AG04450 (cell line): ENCODE results near the gene SYT8. TPM values are rescaled to one million over a fixed set of nuclear protein-coding genes. Genes with fewer than 3 reads are reported as not detected.

ENCODE experiments used
- CTCF ChIA-PET: fragments of 300-600, 350-600 bp; formaldehyde crosslinking; extraction: SDS; loops from one replicate; lab custom pipeline; 2022; ENCODE audit warnings: antibody characterized with exemption, inconsistent platforms; lab: Charles Lee
- POLR2A ChIA-PET: fragments of 350-600 bp; formaldehyde crosslinking; extraction: SDS; loops from one replicate; lab custom pipeline; 2021; ENCODE audit warnings: antibody characterized with exemption, inconsistent platforms; lab: Yijun Ruan, JAX
- DNase-seq: peaks from one replicate; pipeline ENCODE4 v3.0.0-alpha.2; 2011; ENCODE audit warnings: low read depth, low spot score
- H3K27ac ChIP-seq: one replicate; pipeline ENCODE4 v1.5.1; 2012; ENCODE audit warnings: low read depth, low read length, control low read depth
- H3K27me3 ChIP-seq: one replicate; pipeline ENCODE4 v1.6.0; 2012; ENCODE audit warnings: low read length; ENCODE audit not compliant: control insufficient read depth, insufficient read depth
- H3K4me3 ChIP-seq: 2 replicates; pipeline ENCODE4 v1.5.1; 2011; ENCODE audit warnings: mild to moderate bottlenecking, low read depth, low read length, control low read depth
- H3K9me3 ChIP-seq: 2 replicates; pipeline ENCODE4 v1.5.1; 2012; ENCODE audit warnings: low read length; ENCODE audit not compliant: control insufficient read depth, insufficient read depth
- CTCF ChIP-seq: IDR thresholded peaks from 2 replicates; pipeline ENCODE4 v1.5.1; 2011; ENCODE audit warnings: low read depth, low read length, control low read depth, inconsistent platforms
- polyA minus RNA-seq: library from RNA; depleted of rRNA, polyadenylated mRNA; stranded (reverse); fragments of >200 nt; gene quantifications from 2 replicates; pipeline ENCODE4 v1.2.3, GENCODE V29; 2011; rRNA and poly(A)+ RNA removed
- polyA plus RNA-seq: library from polyadenylated mRNA; depleted of rRNA; stranded (reverse); fragments of >200 nt; gene quantifications from 2 replicates; pipeline ENCODE4 v1.2.3, GENCODE V29; 2011; rRNA removed

Gene SYT8
- polyA plus RNA-seq (not detected in 2 replicates), polyA minus RNA-seq (not detected in 2 replicates)

DNA sequence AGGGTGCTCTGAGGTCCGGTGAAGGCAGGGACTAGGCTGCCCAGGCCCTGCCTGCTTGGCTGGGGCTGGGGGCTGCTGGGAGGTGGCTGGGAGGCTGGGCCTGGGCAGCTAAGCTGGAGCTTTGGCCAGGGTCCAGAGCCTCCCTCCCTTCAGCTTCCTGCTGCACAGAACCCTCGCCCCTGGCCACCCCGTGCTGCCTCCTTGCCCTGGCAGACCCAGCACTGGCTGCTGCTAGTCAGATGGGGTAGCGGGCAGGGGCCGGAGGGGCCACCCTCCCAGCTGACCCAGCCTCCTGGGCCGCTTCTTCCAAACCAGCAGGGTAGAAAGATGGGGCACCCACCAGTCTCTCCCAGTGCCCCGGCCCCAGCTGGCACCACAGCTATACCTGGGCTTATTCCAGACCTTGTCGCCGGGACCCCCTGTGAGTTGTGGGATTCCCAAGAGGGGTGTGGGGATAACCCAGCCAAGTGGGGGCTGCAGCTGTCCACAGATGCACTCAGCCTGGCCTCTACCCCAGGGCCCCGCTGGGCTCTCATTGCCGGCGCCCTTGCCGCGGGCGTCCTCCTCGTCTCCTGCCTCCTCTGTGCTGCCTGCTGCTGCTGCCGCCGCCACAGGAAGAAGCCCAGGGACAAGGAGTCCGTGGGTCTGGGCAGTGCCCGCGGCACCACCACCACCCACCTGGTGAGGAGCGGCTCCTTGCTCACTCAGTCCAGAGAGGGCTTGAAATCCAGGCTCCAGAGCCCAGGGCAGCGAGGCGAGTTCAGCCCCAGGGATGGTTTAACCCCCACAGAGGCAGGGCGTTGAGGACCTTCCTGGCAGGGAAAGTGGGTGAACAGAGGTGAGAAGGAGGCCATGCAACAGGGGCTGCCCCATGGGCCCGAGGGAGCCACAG is at the start of gene SYT8:
Gene SYT8, plus strand, starts transcription at position 212 of the 892 bp plus-strand sequence. Its CDS starts 116 bp downstream, at position 328.
- no peak within 1 kb of the TSS for H3K27ac ChIP-seq
- no peaks in the 10 kb centered on the region for H3K9me3 ChIP-seq
- DNase-seq, result no peak
- no peak for TF ChIP-seq CTCF
- peaks cover 11% of the 10 kb centered on the region for H3K27me3 ChIP-seq
- H3K4me3 ChIP-seq, result no peak within 1 kb of the TSS
- CTCF ChIA-PET, result interaction anchor here (0.8 to 6.1 kb wide), 8 partner anchors 114 to 322 kb away, joined by 3 to 300 read pairs (median 10); partner anchors contain the start of gene MRPL23
- POLR2A ChIA-PET, result no interaction called here

- H3K4me3 ChIP-seq, result no peak overlapping the region
- H3K9me3 ChIP-seq, result no peaks in the 10 kb centered on the region; the same call in 1 of the 2 replicates
- ChIA-PET CTCF (no interaction called here), POLR2A (no interaction called here)
- TF ChIP-seq CTCF, result no peak
- peaks cover 18% of the 10 kb centered on the region for H3K27me3 ChIP-seq
- no peak for DNase-seq
- H3K27ac ChIP-seq, result no peak overlapping the region
These were observed 48.9 kb upstream of the SYT8 start for GRCh38 chr11:1785749-1786413.

GRCh38 chr11:1786466-1786865 is 48.3 kb upstream of the SYT8 start:
- TF ChIP-seq CTCF, result no peak
- Histone ChIP-seq H3K4me3 (no peak overlapping the region), H3K27me3 (peaks cover 21% of the 10 kb centered on the region), H3K9me3 (no peaks in the 10 kb centered on the region; the same call in 1 of the 2 replicates), H3K27ac (no peak overlapping the region)
- DNase-seq, result no peak
- ChIA-PET POLR2A (no interaction called here), CTCF (no interaction called here)

DNA sequence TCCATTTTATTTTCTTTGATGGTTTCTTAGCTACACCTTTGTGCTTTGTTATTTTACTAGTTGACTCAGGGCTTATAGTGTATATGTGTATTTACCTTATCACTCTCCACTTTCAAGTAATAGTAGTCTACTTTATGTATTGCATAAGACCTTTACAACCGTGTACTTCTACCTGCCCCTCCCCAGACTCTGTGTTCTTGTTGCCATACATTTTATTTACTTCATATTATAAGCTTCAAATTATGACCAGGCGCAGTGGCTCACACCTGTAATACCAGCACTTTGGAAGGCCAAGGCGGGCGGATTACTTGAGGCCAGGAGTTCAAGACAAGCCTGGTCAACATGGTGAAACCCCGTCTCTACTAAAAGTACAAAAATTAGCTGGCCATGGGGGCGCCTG is 42.9 kb upstream of the SYT8 start:
- Histone ChIP-seq H3K27ac (no peak overlapping the region), H3K4me3 (no peak overlapping the region), H3K9me3 (no peaks in the 10 kb centered on the region), H3K27me3 (peaks cover 23% of the 10 kb centered on the region)
- ChIA-PET POLR2A (no interaction called here), CTCF (interaction anchor here (0.7 to 1.0 kb wide), 3 partner anchors 40 to 359 kb away, joined by 3 to 4 read pairs (median 3); no protein-coding TSS in a partner anchor)
- DNase-seq, result no peak
- TF ChIP-seq CTCF, result no peak
